GM18508 (cell line): ENCODE results near the gene NOX5.
"Not testable (repeated sequence)": the region's sequence is repeated elsewhere in the genome, so short reads cannot be mapped to it uniquely, and the experiment has no call there.

ENCODE experiments used
- ATAC-seq: cut with Tn5 transposase; IDR thresholded peaks from one replicate; pipeline ENCODE4 v1.9.1; 2021; ENCODE audit warnings: moderate number of reproducible peaks; ENCODE audit not compliant: insufficient read depth, unreplicated experiment

The NOX5 gene

GRCh38 chr15:69046781-69047180 lies 32.3 kb downstream of the NOX5 start:
- no peak for ATAC-seq

GRCh38 chr15:69049976-69050375 lies 35.5 kb downstream of the NOX5 start:
- ATAC-seq, result no peak

- ATAC-seq, result no peak
These were observed 40.8 kb downstream of the NOX5 start for GRCh38 chr15:69055251-69055650.

GRCh38 chr15:69056365-69056764 lies 41.9 kb downstream of the NOX5 start:
- no peak for ATAC-seq

GRCh38 chr15:69058830-69059556 lies 44.5 kb downstream of the NOX5 start:
- no peak for ATAC-seq

- ATAC-seq, result no peak
These were observed 45.1 kb downstream of the NOX5 start for GRCh38 chr15:69059557-69059943.

GRCh38 chr15:69060041-69060481 lies 45.6 kb downstream of the NOX5 start:
- no peak for ATAC-seq

GRCh38 chr15:69060744-69061143 lies 46.2 kb downstream of the NOX5 start:
- ATAC-seq, result no peak

GRCh38 chr15:69061414-69061842 lies 46.9 kb downstream of the NOX5 start:
- no peak for ATAC-seq

GRCh38 chr15:69064649-69065048 lies 50.2 kb downstream of the NOX5 start:
- no peak for ATAC-seq

- no peak for ATAC-seq
These were observed 51.8 kb downstream of the NOX5 start for GRCh38 chr15:69066007-69066995.

GRCh38 chr15:69067296-69067695 lies 52.8 kb downstream of the NOX5 start:
- no peak for ATAC-seq

- ATAC-seq, result no peak
These were observed 53.7 kb downstream of the NOX5 start for GRCh38 chr15:69068157-69068556.

- ATAC-seq, result not testable (repeated sequence)
These were observed 54.8 kb downstream of the NOX5 start for GRCh38 chr15:69069290-69069689.

GRCh38 chr15:69069996-69070395 lies 55.5 kb downstream of the NOX5 start:
- no peak for ATAC-seq

GRCh38 chr15:69070396-69070795 lies 55.9 kb downstream of the NOX5 start:
- ATAC-seq, result no peak

- no peak for ATAC-seq
These were observed 56.8 kb downstream of the NOX5 start for GRCh38 chr15:69071260-69071659.

GRCh38 chr15:69072906-69073305 lies 58.4 kb downstream of the NOX5 start:
- ATAC-seq, result no peak

- no peak for ATAC-seq
These were observed 59.7 kb downstream of the NOX5 start for GRCh38 chr15:69074001-69074842.

GRCh38 chr15:69074843-69075224 lies 60.3 kb downstream of the NOX5 start:
- no peak for ATAC-seq
